ENCODE data around the gene EFR3B. TPM values are rescaled to one million over a fixed set of nuclear protein-coding genes. Genes with fewer than 3 reads are reported as not detected.
A peak's percentile ranks its signal among the peaks of the same experiment; 100 is the strongest.
"Not testable (repeated sequence)": the region's sequence is repeated elsewhere in the genome, so short reads cannot be mapped to it uniquely, and the experiment has no call there.

The EFR3B gene
- total RNA-seq (2022), result 0.09 and 0.10 TPM in 2 replicates
- percentile 11 among the genes with signal in this experiment for Bru-seq, nascent RNA
- BruChase-seq, experiment 1, labeled RNA remaining after a 6-hour chase, result percentile 21 among the genes with signal in this experiment
- percentile 14 among the genes with signal in this experiment for BruChase-seq, experiment 2, labeled RNA remaining after a 2-hour chase
- long read RNA-seq, result 0 reads

- ChIA-PET CTCF (interaction anchor here (0.8 to 1.7 kb wide), 2 partner anchors 11 to 32 kb away, joined by 4 read pairs; no protein-coding TSS in a partner anchor), POLR2A (interaction anchor here (1.1 to 2.5 kb wide), 2 partner anchors 69 to 71 kb away, joined by 5 to 10 read pairs; no protein-coding TSS in a partner anchor)
- Mint-ChIP-seq H3K27me3 (ENCODE audit: insufficient read depth, unreplicated experiment) (peaks cover 37% of the 10 kb centered on the region), H3K27ac (ENCODE audit: low read depth, unreplicated experiment) (no peak within 1 kb of the TSS), H3K4me1 (ENCODE audit: insufficient read depth, unreplicated experiment) (peaks cover 5% of the 10 kb centered on the region), H3K4me3 (ENCODE audit: unreplicated experiment) (peak within 1 kb of the TSS; percentile 70), H3K36me3 (ENCODE audit: insufficient read depth, unreplicated experiment) (no peaks in the 10 kb centered on the region), H3K9me3 (ENCODE audit: unreplicated experiment) (no peaks in the 10 kb centered on the region)
- intact Hi-C loops (cut with micrococcal nuclease), result loop anchor here (5.0 kb wide), 2 partner anchors 70 to 85 kb away; partner anchors contain the start of gene DNAJC27
- no TSS peak for BruUV-seq (replicated peaks)
- DNase-seq (ENCODE audit: unreplicated experiment), result peak; percentile 93
- TF ChIP-seq, protein P1, sequence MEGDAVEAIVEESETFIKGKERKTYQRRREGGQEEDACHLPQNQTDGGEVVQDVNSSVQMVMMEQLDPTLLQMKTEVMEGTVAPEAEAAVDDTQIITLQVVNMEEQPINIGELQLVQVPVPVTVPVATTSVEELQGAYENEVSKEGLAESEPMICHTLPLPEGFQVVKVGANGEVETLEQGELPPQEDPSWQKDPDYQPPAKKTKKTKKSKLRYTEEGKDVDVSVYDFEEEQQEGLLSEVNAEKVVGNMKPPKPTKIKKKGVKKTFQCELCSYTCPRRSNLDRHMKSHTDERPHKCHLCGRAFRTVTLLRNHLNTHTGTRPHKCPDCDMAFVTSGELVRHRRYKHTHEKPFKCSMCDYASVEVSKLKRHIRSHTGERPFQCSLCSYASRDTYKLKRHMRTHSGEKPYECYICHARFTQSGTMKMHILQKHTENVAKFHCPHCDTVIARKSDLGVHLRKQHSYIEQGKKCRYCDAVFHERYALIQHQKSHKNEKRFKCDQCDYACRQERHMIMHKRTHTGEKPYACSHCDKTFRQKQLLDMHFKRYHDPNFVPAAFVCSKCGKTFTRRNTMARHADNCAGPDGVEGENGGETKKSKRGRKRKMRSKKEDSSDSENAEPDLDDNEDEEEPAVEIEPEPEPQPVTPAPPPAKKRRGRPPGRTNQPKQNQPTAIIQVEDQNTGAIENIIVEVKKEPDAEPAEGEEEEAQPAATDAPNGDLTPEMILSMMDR (IDR thresholded peaks at IDR 0.05; ENCODE audit: unreplicated experiment), result no peak
These were observed at the start of gene EFR3B for GRCh38 chr2:25041928-25042320. EFR3B (plus strand) TSS chr2:25042076; CDS start chr2:25042313, 237 bp downstream.

DNA sequence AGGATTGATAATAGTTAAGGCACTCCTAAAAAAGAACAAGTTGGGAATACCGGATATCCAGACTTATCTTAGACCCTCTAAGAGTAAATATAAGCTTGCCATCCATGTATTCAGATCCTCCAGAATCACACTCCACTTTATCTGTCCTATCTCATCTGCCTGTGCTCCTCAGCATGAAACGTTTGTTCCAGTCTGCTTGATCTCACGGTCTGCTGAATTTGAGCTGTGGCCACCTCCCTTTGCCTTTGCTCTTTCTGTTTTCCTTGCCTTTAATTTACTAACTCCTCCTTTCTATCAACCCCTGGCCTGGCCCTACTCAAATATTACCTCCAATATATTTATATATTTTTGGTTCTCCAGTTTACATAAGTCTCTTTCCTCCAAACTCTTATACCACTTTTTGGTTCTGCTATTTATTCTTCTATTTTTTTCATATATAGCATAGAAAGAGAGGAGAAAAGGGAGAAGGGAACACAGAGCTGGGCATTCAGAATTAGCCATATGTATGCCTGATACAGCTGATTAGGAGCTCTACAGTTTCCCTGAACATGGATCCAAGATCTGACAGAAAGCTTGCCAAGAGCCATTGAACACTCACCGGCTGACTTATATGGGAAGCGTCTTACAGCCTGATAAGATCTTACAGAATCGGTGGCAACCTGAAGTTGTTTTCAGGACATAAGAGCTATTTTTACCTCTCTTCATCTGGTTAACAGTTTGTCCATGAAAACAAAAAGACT, 48.3 kb upstream of the EFR3B start:
- no peak for DNase-seq (ENCODE audit: unreplicated experiment)
- Mint-ChIP-seq H3K4me3 (ENCODE audit: unreplicated experiment) (no peak overlapping the region), H3K9me3 (ENCODE audit: unreplicated experiment) (no peaks in the 10 kb centered on the region), H3K4me1 (ENCODE audit: insufficient read depth, unreplicated experiment) (peaks cover 6% of the 10 kb centered on the region), H3K27me3 (ENCODE audit: insufficient read depth, unreplicated experiment) (peaks cover 13% of the 10 kb centered on the region), H3K36me3 (ENCODE audit: insufficient read depth, unreplicated experiment) (no peaks in the 10 kb centered on the region), H3K27ac (ENCODE audit: low read depth, unreplicated experiment) (no peak overlapping the region)
- intact Hi-C loops (cut with micrococcal nuclease), result no loop called here
- ChIA-PET POLR2A (interaction anchor here (0.9 kb wide), 1 partner anchor 18 kb away, joined by 3 read pairs; no protein-coding TSS in a partner anchor), CTCF (interaction anchor here (0.6 to 3.3 kb wide), 5 partner anchors 15 to 201 kb away, joined by 3 to 19 read pairs (median 3); no protein-coding TSS in a partner anchor)
- BruUV-seq (replicated peaks), result no TSS peak
- TF ChIP-seq, protein P1 (IDR thresholded peaks at IDR 0.05; ENCODE audit: unreplicated experiment), result no peak

GRCh38 chr2:24994146-24994724, 47.6 kb upstream of the EFR3B start:
- BruUV-seq (replicated peaks), result no TSS peak
- H3K4me1 Mint-ChIP-seq (ENCODE audit: insufficient read depth, unreplicated experiment), result peaks cover 6% of the 10 kb centered on the region
- H3K27me3 Mint-ChIP-seq (ENCODE audit: insufficient read depth, unreplicated experiment), result peaks cover 13% of the 10 kb centered on the region
- H3K4me3 Mint-ChIP-seq (ENCODE audit: unreplicated experiment), result no peak overlapping the region
- H3K36me3 Mint-ChIP-seq (ENCODE audit: insufficient read depth, unreplicated experiment), result no peaks in the 10 kb centered on the region
- ChIA-PET CTCF (interaction anchor here (0.6 to 3.3 kb wide), 6 partner anchors 16 to 202 kb away, joined by 3 to 19 read pairs (median 3); no protein-coding TSS in a partner anchor), POLR2A (interaction anchor here (0.9 kb wide), 1 partner anchor 18 kb away, joined by 3 read pairs; no protein-coding TSS in a partner anchor)
- intact Hi-C loops (cut with micrococcal nuclease), result no loop called here
- TF ChIP-seq, protein P1 (IDR thresholded peaks at IDR 0.05; ENCODE audit: unreplicated experiment), result no peak
- no peaks in the 10 kb centered on the region for H3K9me3 Mint-ChIP-seq (ENCODE audit: unreplicated experiment)
- H3K27ac Mint-ChIP-seq (ENCODE audit: low read depth, unreplicated experiment), result no peak overlapping the region
- DNase-seq (ENCODE audit: unreplicated experiment), result no peak

DNA sequence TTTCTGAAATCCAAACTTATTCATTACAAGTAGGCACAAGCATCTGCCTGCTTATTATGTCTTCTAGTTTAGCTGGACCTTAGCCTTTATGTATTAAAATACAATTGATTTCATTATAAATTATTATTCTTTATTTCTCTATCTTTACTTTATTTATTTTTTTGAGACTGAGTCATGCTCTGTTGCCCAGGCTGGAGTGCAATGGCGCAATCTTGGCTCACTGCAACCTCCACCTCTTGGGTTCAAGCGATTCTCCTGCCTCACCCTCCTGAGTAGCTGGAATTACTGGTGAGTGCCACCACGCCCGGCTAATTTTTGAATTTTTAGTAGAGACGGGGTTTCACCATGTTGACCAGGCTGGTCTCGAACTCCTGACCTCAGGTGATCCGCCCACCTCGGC, 42.8 kb upstream of the EFR3B start:
- BruUV-seq (replicated peaks); DNase-seq (ENCODE audit: unreplicated experiment); H3K27ac Mint-ChIP-seq (ENCODE audit: low read depth, unreplicated experiment); H3K9me3 Mint-ChIP-seq (ENCODE audit: unreplicated experiment); H3K4me3 Mint-ChIP-seq (ENCODE audit: unreplicated experiment); POLR2A ChIA-PET; H3K4me1 Mint-ChIP-seq (ENCODE audit: insufficient read depth, unreplicated experiment); H3K36me3 Mint-ChIP-seq (ENCODE audit: insufficient read depth, unreplicated experiment); intact Hi-C loops (cut with micrococcal nuclease): not testable (repeated sequence)
- CTCF ChIA-PET, result interaction anchor here (1.0 kb wide), 1 partner anchor 131 kb away, joined by 4 read pairs; no protein-coding TSS in a partner anchor
- peaks cover 28% of the 10 kb centered on the region for H3K27me3 Mint-ChIP-seq (ENCODE audit: insufficient read depth, unreplicated experiment)

All from MCF 10A (cell line).